GM21737 (cell line): ENCODE measurements around the gene JADE2.
A peak's percentile ranks its signal among the peaks of the same experiment; 100 is the strongest.

Experiments
- ATAC-seq: cut with Tn5 transposase; IDR thresholded peaks from one replicate; pipeline ENCODE4 v1.9.1; 2021; ENCODE audit warnings: mild to moderate bottlenecking, moderate library complexity; ENCODE audit not compliant: unreplicated experiment

JADE2 gene

DNA sequence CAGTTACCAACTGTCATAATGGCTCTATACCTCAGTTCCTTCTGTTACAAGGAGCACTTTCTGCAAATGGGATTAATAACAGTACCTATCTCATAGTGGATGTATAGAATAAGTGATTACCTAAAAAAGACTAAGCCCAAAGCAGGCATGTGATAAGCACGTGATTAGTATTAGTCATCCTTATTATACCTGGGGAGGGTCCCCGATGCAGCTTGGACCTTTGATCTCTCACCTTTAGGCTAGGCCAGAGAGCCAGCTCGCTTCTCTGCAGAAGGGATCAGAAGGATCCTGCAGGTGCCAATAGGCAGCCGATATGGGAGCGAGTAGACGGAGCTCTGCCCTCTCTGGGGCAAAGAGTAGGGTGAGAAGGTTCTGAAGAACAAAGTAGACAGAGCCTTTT is 4.0 kb downstream of the JADE2 start:
- ATAC-seq = no peak

DNA sequence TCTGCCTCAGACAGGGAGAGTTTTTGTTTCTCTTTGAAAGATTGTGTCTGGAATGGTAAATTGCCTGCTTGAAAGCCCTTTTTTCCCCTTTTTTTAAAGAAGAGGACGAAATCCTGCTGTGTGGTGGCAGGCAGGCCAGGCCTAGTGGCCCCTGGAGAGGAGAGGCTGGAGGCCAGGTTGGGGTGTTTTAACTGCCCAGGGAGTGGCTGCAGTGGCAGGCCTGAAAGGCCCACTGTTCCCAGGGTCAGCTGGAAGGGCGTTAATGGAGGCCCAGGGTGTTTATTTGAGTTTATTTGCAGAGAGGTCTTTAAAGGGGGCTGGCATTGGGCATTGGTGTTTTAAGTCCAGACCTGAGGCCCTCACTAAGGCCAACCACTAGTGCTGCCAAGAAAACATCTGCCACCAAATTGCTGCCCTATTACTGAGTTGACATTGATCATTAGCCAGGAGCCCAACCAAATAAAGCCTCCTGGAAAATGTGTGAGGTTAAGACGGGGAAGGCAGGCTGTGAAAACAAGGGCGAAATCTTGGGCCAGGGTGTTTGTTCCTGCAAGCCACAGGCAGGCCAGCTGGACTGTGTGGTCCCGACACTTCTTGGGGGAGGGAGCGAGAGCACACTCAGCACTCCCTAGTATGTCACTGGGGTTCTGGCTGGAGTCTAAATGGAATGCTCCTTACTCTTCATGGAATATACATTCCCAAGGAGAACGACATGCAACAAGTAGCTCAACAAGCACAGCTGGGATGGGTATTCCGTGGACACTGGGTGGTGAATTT is 5.0 kb downstream of the JADE2 start:
- ATAC-seq = no peak

DNA sequence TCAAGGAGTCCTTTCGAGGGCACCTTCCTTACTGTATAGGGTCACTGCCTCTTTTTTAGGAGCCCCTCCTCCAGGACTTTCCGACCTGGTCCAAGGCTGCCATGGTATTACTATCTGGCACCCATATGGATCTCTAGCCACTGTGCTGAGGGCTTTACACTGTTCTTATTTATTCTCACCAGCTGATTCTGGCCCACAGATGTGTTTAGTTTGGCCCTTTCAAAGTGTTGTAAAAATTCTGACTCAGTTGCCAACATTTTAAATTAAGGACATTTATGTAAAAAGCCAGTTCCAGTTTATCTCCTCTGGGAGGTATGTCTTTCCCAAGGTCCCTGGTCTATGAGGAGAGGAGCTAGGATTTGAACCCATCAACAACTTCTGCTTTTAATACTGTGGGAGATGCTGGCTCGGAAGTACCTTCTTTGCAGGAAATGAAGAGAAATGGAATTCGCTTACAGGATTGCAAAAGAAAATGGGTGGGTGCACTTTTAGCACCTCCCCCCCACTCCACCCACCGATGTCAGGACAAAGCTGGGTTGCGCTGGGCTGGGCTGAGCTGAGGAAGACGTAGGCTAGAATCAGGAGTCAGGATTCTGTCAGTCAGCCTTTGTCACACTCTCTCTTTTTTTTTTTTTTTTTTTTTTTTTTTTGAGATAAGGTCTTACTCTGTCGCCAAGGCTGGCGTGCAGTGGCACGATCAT is 7.8 kb downstream of the JADE2 start:
- no peak for ATAC-seq

DNA sequence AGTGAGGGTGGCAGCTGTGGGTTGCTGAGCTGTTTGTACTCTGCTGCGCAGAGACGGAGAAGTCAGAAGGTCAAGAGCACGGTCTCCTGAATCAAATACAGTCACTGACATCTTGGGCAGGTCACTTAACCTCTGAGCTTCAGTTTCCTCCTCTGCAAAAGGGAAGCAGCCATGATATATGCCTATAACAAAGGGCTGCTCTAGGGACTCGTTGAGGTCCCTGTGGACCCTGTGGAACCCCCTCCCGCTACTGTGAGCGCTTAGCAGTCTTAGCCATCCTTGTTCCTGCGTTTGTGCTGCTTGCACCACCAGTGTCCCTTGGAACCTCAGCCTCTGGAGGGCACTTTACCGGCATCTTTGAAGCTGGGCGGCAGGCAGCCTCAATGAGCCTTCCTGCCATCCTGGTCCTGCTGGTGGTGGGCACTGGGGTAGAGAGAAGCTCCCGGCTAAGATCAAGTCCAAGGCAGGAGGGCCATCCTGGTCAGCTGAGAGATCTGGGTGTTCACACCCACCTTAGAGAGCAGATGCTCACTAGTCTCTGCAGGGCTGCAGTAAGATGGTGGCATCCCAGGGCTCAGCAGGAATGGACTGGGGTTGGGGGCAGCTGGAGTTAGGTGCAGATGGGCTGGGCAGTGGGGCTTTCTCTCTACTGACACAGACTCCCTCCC is 8.7 kb downstream of the JADE2 start:
- ATAC-seq = no peak

DNA sequence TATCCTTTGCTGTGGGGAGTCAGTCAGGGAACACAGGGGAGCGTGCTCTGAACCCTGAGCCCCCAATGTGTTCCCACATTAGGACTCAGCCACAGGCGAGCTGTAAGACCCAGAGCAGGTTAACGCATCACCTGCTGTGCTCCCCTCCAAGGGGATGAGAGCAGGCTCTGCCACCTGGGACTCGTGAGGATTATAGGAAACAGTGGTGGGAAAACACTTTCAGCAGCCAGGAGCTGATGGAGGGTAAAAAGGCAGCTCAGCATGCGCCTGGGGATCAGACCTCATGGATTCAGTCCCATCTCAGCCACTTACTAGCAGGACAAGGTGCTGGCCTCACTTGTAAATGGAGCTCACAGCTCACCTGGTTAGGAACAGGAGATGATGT is 9.2 kb downstream of the JADE2 start:
- ATAC-seq = no peak

DNA sequence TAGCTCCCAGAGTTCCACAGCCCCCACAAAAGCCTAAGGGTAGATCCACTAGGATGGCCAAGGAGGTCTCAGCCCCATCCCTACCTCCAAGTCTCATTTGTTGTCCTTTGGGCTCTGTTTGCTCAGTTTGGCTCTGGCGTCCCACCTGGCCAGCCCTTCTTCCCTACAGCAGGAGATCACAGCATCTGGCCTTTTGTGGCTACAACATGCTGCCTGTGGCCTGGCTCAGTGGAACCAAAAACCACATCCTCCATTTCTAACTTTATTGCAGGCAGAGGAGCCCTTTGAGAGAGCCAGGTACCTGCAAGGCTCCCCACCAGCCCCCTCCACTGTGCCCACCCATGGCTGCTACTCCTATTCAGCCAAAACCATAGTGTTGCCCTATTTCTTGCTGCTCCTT is 11.4 kb downstream of the JADE2 start:
- ATAC-seq = no peak

DNA sequence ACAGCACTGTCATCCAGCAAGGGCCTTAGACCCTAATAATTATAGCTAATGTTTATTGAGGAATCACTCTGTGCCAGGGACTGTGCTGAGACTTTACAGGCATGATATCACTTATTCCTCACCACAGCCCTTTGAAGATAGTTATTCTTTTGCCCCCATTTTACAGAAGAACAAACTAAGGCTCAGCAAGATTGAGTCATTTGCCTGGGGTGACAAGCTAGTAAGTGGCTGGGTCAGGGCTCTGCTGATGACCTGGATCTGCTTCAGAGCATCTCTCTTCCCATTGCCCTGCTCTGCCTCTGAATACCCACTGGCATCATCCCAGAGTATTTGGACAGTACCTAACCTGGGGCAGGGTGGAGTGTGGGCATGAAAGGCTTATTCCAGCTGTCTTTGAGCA is 11.8 kb downstream of the JADE2 start:
- no peak for ATAC-seq

DNA sequence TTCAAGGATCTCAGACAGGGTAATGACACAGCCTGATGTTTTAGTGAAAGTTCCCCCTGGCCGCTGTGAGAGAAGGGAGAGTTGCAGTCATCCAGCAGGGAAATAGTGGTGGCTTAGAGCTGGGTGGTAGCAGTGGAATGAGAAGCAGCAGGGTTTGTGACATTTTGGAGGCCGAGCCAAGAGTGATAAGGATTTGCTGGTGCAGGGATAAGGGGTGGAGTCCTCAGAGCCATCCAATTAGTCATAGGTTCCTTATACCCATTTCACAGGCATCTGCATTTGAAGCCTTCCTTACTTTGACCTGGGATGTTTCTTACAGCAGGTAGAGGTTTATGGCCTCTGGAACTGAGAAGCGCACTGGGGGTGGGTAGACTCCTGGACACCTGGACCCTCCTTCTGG is 12.8 kb downstream of the JADE2 start:
- no peak for ATAC-seq

DNA sequence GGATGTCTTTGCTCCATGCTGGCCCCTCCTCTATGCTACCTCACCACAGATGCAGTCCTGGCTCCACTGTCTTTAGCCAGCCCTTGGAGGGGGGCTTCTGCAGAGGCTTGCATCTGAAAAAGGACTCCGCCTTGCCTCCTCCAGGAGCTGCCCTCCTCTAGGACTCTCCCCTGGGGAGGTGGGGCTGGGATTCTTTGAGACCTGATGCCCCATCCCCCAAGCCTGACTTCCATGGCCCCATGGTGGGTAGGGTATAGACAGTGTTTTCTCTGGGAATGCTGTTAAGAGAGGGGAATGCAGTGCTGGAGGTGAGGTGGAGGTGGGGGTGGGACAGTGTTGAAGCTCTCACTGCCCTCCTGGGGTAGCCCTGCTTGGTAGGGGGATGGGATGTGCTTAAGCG is 14.3 kb downstream of the JADE2 start:
- no peak for ATAC-seq

DNA sequence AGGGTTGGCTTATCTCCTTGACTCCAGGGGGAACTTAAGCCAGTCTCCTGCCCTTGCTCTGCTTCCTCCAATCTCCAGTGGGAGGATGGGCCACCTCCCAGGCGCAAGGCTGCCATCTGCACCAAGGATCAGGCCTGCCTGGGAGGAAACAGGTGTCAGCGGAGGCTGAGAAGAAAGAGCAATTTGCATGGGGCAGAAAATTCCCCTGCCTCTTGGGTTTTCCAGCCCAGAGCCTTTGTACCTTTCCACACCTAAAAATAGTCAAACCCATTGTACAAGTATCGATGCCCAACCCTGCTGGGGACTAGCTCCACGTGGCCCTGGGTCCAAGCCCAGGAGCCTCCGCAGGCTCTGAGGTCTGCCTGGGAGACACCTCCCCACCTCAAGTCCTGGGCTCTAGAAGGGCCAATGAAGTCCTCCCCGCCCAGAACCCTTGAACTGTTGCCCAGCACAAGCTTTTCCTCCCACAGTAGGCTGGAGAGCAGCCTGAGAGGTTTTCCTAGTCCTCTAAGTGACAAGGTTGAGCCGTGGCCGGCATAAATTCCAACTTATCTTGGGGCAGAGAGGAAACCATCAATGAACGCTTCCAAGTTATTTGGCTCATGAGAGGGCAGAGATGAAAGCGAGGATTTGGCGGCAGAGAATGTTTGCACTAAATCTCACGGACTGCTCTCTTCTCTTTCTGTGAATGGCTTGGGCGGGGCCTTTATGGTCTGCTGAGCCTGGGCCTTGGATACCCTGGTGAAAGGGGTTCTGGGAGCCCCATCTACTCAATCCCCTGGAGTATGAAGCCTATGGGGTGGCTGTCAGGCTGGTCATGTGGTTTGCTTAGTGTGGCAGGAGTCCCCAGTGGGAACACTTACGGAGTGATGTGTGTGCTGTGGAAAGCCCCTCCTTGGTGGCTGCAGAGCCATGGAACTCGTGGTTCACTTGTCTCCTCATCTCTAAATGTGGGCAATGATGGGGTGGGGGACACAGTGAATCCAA is 15.6 kb downstream of the JADE2 start:
- ATAC-seq = no peak

DNA sequence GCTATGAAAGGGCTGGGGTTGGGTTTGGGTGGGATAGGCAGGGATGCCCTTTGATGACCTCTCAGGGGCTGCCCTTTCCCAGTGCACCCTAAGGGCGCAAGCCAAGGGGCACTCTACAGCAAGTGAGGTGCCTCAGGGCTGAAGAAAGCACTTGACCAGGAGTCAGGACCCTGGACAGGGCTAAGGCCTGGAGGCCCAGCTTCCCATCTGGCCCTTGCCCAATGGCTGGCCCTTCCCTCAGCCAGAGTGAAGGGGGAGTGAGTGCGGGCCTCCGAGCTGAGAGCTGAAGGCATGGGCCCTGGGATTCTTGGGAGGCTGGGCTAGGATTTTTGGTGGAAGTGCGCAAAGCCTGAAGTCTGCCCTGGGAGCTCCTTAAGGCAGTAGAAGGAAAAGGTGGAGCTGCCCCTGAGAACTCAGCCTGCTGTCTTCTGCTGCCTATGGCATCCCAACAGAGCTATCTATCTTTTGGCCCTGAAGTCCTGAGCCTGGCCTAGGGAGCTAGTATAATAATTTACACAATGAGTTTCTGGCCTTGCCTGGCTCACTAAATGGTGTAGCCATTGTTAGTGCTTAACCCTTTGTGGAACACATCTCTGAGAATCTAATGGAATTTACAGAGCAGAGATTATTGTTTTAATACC is 16.4 kb downstream of the JADE2 start:
- no peak for ATAC-seq

DNA sequence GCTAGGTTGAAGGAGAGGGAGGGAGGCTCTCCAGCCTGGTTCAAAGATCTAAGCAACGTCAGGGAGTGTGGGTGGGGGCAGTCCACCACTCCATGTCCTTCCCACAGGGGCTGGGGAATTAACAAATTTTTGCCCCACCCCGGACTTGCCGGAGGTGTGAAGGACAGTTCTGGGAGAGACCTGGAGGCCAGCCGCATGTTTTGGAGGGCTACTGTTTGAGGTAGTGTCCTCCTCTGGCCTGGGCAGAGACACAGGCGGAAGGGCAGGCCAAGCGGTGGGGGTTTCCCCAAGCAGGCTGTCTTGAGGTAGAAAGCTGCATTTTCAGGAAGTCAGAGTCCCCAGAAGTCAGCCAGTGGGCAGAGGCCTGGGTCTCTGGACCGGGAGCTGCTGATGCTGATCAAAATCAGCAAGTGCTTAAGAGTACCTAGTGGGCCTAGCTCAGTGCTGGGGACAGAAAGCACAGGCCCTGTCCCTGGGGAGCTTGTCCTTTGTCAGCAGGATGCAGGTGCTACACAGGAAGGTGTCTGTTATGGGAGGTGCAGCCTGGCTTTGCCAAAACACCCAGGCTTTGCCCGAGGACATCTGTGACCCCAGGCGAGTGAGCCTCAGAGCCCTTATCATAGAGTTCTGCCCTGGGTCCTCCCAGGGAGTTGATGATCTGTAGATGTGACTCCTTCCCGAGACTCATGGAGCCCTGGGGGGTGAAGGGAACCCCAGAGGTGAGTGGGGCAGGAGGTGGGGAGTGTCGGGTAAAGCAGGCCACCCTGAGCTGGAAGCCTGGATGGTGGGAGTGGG is 18.5 kb downstream of the JADE2 start:
- ATAC-seq = peak; percentile 50

DNA sequence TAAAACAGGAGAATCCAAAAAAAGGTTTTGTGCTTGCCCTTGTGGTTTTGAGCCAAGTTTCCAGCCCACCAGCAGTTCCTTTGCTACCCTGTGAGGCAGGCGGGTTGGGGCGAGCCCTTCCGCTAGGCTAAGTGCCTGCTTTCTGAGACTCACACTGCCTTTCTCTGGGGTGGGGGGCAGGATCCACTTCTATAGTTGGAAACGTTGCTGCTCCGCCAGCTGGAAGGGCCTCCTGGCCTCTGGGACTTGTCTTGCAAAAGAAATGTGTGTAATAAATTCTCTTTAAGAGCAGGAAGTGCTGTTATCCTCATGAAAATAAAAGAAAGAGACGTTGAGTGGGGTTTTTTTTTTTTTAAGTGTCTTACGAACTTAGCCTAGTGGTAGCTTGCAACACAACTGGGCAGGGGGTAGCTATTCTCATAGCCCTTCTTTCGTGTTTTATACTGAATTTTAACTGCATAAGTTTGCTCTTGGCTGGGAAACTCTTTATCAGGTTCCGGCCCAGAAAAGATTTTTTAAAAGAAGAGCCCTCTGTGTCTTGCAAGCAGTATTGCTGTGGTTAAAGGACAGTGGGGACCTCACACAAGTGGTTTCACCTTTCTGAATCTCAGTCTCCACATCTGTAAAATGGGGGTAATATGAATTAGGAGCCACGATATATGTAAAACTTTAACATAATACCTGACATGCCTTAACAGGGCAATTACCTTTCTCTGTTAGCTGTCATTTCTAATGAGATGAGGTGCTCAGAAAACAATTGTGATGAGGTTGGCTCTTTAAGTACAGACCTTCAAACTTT is 19.8 kb downstream of the JADE2 start:
- no peak for ATAC-seq

DNA sequence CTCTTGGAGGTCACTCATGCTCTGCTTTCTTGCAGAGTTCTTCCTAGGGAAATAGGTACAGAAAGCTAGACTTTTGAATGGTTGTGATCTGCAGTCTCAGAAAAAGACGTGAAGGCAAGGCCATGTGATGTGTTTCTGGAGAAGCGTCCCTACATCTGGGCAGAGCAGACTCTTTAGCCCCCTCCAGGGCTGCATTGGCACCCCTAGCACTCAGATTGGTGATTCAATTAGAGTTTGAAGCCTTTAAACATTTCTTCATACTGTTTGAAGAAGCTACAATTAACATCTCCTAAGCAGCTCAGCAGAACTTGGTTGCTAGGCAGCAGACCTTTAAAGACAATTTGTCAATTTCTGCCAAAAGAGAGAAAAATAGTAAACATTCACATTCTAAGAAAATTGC is 21.6 kb downstream of the JADE2 start:
- no peak for ATAC-seq

DNA sequence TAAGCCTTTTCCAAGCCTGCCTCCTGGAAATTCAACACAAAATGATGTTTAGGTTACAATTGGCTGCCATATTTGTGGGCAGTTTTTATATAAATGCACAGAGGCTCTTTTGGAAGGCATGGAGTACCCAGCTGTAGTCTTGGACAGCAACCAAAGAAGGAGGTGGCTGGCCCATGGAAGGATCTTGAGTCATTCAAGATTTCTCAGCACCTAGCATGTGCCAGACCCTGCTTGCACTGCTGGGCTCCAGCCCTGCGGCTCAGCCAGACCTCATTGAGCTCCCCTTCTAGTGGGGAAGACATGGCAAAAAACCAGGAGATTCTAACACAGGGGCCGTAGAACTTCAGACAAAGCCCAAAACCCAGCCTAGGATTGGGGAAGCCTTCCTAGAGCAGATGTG is 22.1 kb downstream of the JADE2 start:
- no peak for ATAC-seq

DNA sequence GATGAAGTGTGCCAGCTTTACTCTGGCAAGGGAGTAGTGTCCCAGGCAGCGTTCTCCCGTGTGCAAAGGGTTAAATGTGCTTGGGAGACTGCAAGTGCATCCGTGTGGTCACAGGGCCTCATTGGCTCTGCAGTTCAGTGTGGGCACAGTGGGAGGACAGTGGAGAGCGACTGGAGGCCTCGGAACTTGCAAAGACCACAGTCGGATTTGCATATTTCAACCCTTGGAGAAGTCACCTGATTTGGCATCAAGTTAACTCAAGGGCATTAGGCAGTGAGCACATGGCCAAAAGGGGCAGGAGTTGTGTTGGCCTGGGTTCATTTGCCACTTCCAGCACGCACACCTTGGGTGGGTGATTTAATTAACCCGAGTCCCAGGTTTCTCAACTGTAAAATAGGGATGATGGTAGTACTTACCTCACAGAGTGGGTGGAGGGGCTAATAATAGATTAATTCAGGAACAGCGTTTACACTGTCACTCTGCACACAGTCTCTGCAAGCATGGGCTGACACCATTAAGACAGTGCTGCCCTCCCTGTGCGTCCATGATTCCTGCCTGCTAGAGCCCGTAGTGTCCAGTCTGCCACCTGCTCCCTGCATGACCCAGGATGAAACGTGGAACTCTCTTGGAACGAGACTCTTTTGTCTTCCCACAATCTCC is 22.7 kb downstream of the JADE2 start:
- no peak for ATAC-seq

DNA sequence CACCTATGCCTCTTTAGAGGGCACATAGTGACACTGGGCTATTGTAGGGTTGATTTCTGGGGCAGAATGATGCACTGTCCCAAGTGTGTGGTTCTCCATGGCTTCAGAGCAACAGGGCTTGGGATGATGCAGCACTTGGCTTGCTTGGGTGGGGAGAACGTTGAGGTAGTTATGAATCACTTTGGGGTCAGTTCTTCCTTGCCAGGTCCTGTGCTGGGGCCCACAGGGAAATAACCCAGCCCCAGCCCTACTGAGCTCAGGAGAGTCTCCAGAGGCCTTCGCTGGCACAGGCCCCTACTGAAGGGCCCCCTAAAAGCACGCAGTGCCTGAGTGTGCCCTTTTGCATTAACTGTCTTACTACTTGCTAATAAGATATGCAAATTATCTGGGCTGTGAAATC is 24.2 kb downstream of the JADE2 start:
- ATAC-seq = no peak
